Stimulated activated CD8-positive, alpha-beta memory T cell treated with anti-CD3 and anti-CD28 coated beads, Interleukin-15, amount 100 ng/mL, for 24 hours (primary cell): ENCODE results near the gene GOLIM4.

ENCODE experiments used
- DNase-seq: peaks from one replicate; pipeline ENCODE4 v3.0.0-alpha.2; 2020; ENCODE audit warnings: low read depth

GOLIM4 gene

GRCh38 chr3:167996514-167996913 lies 99.2 kb downstream of the GOLIM4 start:
- DNase-seq = no peak

GRCh38 chr3:167992381-167992780 lies 103.3 kb downstream of the GOLIM4 start:
- DNase-seq = no peak

GRCh38 chr3:167991213-167991612 lies 104.5 kb downstream of the GOLIM4 start:
- DNase-seq = no peak

- DNase-seq = no peak
These were observed 105.7 kb downstream of the GOLIM4 start for GRCh38 chr3:167989999-167990398.

- no peak for DNase-seq
These were observed 106.7 kb downstream of the GOLIM4 start for GRCh38 chr3:167989066-167989465.

GRCh38 chr3:167983583-167983982 lies 112.1 kb downstream of the GOLIM4 start:
- DNase-seq = no peak

- no peak for DNase-seq
These were observed 117.2 kb downstream of the GOLIM4 start for GRCh38 chr3:167978486-167978885.

GRCh38 chr3:167978071-167978470 lies 117.7 kb downstream of the GOLIM4 start:
- DNase-seq = no peak

GRCh38 chr3:167976516-167977361 lies 119.0 kb downstream of the GOLIM4 start:
- DNase-seq = no peak

- DNase-seq = no peak
These were observed 121.8 kb downstream of the GOLIM4 start for GRCh38 chr3:167973901-167974300.

GRCh38 chr3:167973046-167973445 lies 122.7 kb downstream of the GOLIM4 start:
- DNase-seq = no peak

- no peak for DNase-seq
These were observed 123.2 kb downstream of the GOLIM4 start for GRCh38 chr3:167972502-167972901.

GRCh38 chr3:167969548-167969947 lies 126.2 kb downstream of the GOLIM4 start:
- DNase-seq = no peak

GRCh38 chr3:167967257-167968036 lies 128.3 kb downstream of the GOLIM4 start:
- DNase-seq = no peak
